HG03521 (cell line): Measurements from ENCODE around the gene SCYL2.

ENCODE experiments used
- ATAC-seq: cut with Tn5 transposase; IDR thresholded peaks from one replicate; pipeline ENCODE4 v1.9.1; 2021; ENCODE audit warnings: mild to moderate bottlenecking, moderate library complexity; ENCODE audit not compliant: unreplicated experiment

Gene SCYL2

GRCh38 chr12:100372853-100373640 lies 106.1 kb downstream of the SCYL2 start:
- no peak for ATAC-seq

DNA sequence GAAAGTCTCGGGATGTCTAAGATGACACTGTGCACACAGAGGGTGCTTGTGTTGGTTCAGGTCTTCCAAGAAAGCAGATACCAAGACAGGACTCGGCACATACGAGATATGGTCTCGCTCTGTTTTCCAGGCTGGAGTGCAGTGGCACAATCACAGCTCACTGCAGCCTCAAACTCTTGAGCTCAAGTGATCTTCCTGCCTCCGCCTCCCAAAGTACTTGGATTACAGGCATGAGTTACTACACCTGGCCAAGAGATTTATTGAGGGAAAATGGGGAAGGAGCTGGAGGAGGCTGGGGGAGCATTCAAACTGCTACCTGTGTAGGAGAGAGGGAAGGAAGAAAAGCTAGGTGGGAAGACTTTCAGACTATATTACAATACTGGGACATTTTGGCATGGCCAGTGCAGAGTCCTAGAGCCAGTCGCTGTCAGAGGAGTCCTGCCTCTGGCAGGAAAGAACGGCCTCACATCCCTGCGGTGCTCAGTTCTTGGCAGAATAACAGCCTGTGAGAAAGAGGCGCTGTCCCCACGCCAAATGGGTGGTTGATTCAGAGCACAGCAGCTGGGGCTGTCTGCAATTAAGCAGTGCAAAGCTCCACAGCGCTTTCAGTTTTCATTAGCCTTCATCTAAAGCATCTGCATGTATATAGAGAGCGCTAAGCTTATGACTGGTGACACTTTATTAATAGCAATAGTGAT lies 108.2 kb downstream of the SCYL2 start:
- ATAC-seq: no peak

GRCh38 chr12:100376161-100376560 lies 109.2 kb downstream of the SCYL2 start:
- ATAC-seq: no peak

DNA sequence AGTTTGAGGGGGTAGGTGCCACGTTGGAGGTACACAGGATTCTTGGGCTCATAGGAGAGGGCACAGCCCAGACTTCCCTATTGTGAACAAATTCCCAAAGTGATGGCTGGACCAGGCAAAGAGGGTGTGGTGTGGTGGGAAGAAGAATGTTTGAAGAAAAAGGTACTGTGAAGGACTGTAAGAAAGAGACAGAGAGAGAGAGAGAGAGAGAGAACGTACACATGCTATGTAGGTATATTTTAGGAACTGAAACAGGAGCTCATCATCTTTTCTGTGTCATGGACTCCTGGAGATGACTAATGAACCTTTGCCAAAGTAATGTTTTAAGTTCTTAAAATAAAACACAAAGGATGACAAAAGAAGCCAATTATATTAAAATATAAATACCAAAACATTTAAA lies 114.4 kb downstream of the SCYL2 start:
- no peak for ATAC-seq

- no peak for ATAC-seq
Measured at GRCh38 chr12:100382338-100382737, 115.4 kb downstream of the SCYL2 start.

DNA sequence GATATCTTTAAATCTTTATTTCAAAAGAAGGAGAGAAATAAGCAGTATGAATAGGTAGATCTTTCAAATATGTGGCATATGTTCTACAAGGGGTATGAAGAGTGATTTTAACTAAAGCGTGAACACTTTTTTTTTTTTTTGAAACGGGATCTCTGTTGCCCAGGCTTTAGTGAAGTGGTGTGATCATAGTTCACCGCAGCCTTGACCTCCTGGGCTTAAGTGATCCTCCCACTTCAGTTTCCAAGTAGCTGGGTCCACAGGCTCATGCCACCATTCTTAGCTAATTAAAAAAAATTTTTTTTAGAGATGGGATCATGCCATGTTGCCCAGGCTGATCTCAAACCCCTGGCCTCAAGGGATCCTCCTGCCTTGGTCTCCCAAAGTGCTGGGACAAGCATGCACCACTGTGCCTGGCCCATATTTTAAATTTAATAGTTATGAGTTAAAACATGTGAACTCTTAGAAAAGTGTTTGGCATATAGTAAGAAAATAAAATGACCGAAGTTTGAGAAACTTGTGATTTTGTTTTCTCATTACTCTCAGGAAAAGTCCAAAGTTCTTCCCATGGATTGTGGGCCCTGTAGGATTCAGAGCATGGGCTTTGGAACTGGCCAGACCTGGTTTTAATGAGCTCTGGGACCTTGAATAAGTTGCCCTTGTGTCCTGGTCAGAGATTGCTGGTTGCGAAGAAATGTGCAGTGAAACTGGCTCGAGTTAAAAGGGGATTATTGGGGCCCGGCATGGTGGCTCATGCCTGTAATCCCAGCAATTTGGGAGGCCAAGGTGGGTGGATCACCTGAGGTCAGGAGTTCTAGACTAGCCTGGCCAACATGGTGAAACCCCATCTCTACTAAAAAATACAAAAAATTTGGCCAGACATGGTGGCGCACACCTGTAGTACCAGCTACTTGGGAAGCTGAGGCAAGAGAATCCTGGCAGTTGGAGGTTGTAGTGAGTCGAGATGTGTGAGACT lies 116.9 kb downstream of the SCYL2 start:
- ATAC-seq: no peak

DNA sequence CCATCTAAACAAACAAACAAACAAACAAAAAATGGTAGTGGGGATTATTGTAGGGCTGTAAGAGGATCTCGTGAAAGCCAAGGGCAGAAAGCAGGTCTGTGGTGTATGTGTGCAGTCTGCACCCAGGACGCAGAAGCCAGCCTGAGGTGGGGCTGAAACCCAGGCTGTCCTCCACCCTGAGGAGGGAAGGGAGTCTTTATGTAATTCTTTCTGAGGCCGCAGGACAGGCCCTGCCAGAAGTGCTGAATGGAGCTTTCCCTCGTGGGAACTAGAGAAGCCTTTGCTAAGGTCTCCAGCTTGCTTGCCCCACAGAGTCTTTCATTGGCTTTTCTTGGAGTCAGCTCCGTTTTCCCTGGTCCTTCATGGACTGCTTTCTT lies 117.6 kb downstream of the SCYL2 start:
- no peak for ATAC-seq

- ATAC-seq: no peak
Measured at GRCh38 chr12:100388382-100388781, 121.4 kb downstream of the SCYL2 start.
